ENCODE results near the gene THY1.

DNA sequence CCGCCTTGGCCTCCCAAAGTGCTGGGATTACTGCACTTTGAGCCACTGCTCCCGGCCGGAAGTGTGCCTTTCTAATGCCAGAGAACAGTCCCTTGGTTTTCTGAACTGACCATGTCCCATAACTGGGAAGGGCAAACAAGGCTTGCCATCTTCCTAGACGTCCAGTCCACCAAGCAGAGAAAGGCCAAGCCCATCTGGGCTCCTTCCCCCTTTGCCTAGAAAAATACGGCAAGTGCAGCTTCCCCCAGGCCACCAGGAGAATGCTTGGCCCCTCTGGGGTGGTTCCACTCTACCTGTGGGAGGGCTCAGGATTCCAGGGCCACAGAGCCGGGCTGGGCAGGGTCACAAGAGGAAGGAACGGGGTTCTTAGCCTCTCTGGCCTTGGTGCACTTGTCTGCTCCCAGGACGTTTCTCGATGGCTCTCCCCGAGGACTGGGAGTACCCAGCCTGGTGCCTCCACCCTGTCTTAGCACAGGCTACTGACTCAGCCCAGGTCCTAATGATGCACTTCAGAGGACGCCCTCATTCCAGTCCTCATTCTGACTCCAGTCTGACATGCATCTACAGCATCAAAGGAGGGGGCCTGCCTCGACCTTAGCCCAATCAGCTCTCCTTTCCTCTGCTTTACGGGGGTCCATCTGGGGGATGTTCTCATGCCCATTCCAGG is 42.7 kb downstream of the THY1 start:
- TF ChIP-seq POLR2A (IDR thresholded peaks at IDR 0.05) (no peak), CTCF (IDR thresholded peaks at IDR 0.05) (no peak)

Data from upper lobe of left lung (tissue), 4 donors.